Activated T-helper 1 cell treated with anti-CD3 and anti-CD28 coated beads, Interleukin-2, amount 50 U/mL, for 16 hours (primary cell): ENCODE measurements around the gene SHC3.

Experiments used
- DNase-seq, 2 donors: peaks; one replicate each; pipeline ENCODE4 v3.0.0-alpha.2; 2020; ENCODE audit warnings: low read depth in 1 of 2, low spot score in 1 of 2

The SHC3 gene

GRCh38 chr9:89058906-89059305, 119.7 kb downstream of the SHC3 start:
- no peak for DNase-seq

GRCh38 chr9:89054865-89055495, 123.6 kb downstream of the SHC3 start:
- DNase-seq: no peak

GRCh38 chr9:89053301-89053700, 125.3 kb downstream of the SHC3 start:
- no peak for DNase-seq

GRCh38 chr9:89052470-89053097, 126.0 kb downstream of the SHC3 start:
- no peak for DNase-seq

GRCh38 chr9:89051421-89052025, 127.1 kb downstream of the SHC3 start:
- DNase-seq: no peak

GRCh38 chr9:89049646-89050045, 129.0 kb downstream of the SHC3 start:
- no peak for DNase-seq

- DNase-seq: no peak
Measured at GRCh38 chr9:89048616-89049015, 130.0 kb downstream of the SHC3 start.

GRCh38 chr9:89047667-89048066, 131.0 kb downstream of the SHC3 start:
- DNase-seq: no peak

- DNase-seq: no peak
Measured at GRCh38 chr9:89046832-89047231, 131.8 kb downstream of the SHC3 start.

GRCh38 chr9:89044881-89045280, 133.7 kb downstream of the SHC3 start:
- DNase-seq: no peak

- no peak for DNase-seq
Measured at GRCh38 chr9:89044104-89044503, 134.5 kb downstream of the SHC3 start.

GRCh38 chr9:89042984-89043383, 135.6 kb downstream of the SHC3 start:
- DNase-seq: no peak

- DNase-seq: no peak
Measured at GRCh38 chr9:89039664-89040063, 139.0 kb downstream of the SHC3 start.

- no peak for DNase-seq
Measured at GRCh38 chr9:89039104-89039465, 139.5 kb downstream of the SHC3 start.

GRCh38 chr9:89038382-89039103, 140.1 kb downstream of the SHC3 start:
- no peak for DNase-seq

- no peak for DNase-seq
Measured at GRCh38 chr9:89037891-89038290, 140.7 kb downstream of the SHC3 start.

GRCh38 chr9:89037346-89037745, 141.3 kb downstream of the SHC3 start:
- no peak for DNase-seq

GRCh38 chr9:89036891-89037290, 141.7 kb downstream of the SHC3 start:
- DNase-seq: no peak

GRCh38 chr9:89036383-89036782, 142.2 kb downstream of the SHC3 start:
- DNase-seq: no peak

- no peak for DNase-seq
Measured at GRCh38 chr9:89032661-89033060, 146.0 kb downstream of the SHC3 start.

GRCh38 chr9:89032173-89032572, 146.4 kb downstream of the SHC3 start:
- no peak for DNase-seq

GRCh38 chr9:89029788-89030187, 148.8 kb downstream of the SHC3 start:
- no peak for DNase-seq
